C1 segment of cervical spinal cord (tissue), 14 donors: ENCODE measurements around the gene TGM4.
A peak's percentile ranks its signal among the peaks of the same experiment; 100 is the strongest.
"Not testable (repeated sequence)": the region's sequence is repeated elsewhere in the genome, so short reads cannot be mapped to it uniquely, and the experiment has no call there.

Source experiments
- DNase-seq, 14 donors: peaks; one replicate each; lab custom pipeline; 2025; lab: John Stamatoyannopoulos, UW

Gene TGM4

GRCh38 chr3:44914936-44915335 is 40.5 kb downstream of the TGM4 start:
- no peak for DNase-seq

- no peak for DNase-seq
Observed at GRCh38 chr3:44915702-44916438, 41.5 kb downstream of the TGM4 start.

DNA sequence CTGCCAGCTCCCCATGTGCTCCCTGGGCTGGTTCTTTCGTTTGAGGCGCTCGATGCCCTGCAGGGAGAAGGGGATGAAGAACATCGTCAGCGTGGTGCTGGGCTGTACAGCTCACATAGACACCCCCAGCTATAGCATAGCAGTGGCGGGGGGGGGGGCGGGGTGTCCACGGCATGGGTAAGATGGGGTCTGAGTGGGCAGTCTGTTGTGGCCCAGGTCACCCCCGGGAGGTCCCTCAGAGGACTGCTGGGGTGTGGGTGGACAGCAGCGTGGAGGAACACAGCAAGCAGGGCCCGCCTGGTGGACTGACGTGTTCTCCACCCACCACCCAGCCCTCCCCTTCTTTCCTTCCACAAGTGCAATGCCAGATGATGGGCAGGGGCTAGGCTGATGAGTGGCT is 43.7 kb downstream of the TGM4 start:
- DNase-seq: no peak

DNA sequence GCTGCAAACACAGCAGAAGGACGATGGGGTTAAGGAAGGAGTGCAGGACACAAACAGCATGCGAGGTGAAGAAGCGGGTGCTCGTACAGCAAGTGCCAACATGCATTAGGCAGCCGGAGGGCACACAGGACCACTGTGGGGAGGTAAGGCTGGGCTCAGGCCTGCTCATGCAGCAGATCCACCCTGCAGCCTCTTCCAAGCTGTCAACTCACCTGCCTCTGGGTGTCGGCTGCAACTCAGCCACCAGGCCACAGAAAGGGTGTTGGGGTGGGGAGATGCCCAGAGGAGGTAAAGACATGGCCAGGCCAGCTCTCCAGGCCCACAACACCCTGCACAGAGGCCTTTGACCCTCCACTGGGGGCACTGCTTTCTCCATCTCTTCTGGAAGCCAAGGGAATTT is 44.2 kb downstream of the TGM4 start:
- DNase-seq: no peak

- DNase-seq: peak in 1 of 14 donors; percentile 9
Observed at GRCh38 chr3:44920081-44920480, 45.7 kb downstream of the TGM4 start.

- DNase-seq: peak in 1 of 14 donors; percentile 84
Observed at GRCh38 chr3:44923632-44924456, 49.4 kb downstream of the TGM4 start.

DNA sequence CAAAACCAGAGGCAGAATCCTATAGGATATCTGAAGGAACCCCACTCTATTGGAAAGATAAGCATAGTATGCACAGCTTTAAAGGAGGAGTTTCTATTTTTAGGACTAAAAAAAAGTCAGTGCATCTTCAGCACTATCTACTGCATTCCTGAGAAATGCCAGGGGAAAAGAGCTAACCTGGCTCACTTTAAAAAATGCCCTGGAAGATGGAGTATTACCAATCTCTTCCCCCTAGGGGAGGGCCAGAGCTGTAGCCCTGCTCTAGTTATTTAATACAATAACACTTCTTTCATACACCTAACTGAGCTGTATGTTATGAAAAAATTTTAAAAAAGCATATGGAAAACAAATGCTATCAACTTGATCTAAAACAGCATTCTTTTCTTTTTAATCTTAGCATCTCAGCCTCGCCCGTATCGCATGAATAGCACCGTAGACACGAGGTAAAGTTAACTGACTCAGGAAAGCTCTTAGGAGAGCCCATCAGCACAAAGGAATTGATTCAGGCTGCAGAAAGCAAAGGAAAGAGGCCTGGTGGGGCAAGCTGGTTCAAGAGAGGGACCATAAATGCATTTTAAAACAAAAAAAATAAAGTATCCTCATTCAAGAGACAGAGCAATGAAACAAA is 50.2 kb downstream of the TGM4 start:
- peak in 1 of 14 donors; percentile 62 for DNase-seq

- no peak for DNase-seq
Observed at GRCh38 chr3:44926172-44926571, 51.8 kb downstream of the TGM4 start.

DNA sequence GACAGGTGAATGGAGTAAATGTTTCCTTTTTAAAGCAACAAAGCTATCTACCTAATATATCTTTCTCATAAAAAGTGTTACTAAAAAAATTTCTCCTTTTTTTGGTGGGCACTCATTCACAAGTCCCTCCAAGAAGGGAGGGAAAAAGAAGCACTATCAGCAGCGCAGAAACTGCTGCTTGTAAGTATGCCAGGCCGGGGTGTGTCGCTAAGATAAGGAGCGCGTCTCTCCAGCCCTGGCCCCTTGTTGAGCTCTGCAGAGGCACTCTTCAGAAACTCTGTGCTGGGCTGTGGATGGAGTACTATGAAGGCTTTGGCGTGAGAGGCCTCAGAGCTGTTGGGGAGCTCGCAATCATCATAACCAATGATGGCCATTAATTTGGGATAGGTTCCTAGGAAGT is 52.5 kb downstream of the TGM4 start:
- DNase-seq: no peak

GRCh38 chr3:44927371-44927770 is 53.0 kb downstream of the TGM4 start:
- no peak for DNase-seq

DNA sequence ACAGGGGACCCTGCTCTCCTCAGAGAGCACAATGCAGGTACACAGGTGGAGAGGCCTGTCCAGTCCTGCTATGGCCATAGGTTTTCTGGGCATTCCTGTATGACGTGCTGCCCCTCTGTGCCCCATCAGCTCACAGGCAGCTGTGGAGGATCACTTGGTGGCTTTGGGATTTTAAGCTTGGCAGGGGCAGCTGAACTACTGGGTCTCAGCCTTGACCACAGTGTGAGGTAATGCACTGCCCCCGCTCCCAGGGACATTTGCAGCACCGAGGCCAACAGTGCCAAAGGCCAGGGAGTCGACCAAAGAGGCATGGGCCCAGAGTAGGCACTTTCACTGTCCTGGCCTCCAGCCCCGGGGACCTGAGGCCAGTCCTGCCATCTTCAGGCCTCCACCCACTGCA is 55.4 kb downstream of the TGM4 start:
- DNase-seq: no peak

- DNase-seq: no peak
Observed at GRCh38 chr3:44930911-44931310, 56.5 kb downstream of the TGM4 start.

DNA sequence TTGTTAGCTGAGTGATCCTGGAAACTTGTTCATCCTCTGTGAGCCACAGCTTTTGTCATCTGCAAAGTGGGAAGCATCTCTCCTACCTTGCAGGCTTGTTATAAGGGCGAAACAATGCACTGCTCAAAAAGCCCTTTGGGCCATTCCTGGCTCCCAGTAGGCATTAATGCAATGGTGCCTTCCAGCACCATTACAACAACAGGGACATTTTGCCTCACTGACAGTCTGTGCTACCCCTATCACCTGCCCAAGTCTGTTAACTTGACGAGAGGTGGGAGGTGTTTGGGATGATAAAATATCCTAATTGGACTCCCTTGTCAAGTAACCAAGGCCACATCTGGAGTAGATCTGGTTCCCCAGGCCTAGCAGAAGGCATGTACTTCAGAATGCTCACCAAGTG is 57.4 kb downstream of the TGM4 start:
- DNase-seq: no peak

DNA sequence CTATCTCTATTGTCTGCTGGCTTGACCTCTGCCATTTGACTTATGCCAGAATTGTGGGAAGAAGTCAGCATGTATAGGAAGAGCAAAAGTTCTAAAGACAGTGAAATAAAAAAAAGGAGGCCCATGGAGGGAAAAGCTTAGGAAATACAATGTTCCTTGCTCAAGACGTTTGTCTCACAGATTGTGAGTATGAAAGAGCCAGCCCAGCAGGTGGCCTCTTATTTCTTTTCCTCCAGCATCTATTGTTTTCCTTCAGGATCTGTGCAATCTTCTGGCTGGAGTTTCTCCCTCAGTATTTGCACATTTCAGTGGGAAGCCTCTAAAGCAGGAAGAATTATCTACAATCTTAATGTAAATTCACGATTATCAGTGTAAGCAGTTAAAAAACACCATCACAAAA is 57.9 kb downstream of the TGM4 start:
- no peak for DNase-seq

GRCh38 chr3:44932986-44933944 is 58.9 kb downstream of the TGM4 start:
- DNase-seq: no peak

- DNase-seq: peak in 4 of 14 donors; percentile 6 to 70 (median 26)
Observed at GRCh38 chr3:44939581-44940036, 65.2 kb downstream of the TGM4 start.

DNA sequence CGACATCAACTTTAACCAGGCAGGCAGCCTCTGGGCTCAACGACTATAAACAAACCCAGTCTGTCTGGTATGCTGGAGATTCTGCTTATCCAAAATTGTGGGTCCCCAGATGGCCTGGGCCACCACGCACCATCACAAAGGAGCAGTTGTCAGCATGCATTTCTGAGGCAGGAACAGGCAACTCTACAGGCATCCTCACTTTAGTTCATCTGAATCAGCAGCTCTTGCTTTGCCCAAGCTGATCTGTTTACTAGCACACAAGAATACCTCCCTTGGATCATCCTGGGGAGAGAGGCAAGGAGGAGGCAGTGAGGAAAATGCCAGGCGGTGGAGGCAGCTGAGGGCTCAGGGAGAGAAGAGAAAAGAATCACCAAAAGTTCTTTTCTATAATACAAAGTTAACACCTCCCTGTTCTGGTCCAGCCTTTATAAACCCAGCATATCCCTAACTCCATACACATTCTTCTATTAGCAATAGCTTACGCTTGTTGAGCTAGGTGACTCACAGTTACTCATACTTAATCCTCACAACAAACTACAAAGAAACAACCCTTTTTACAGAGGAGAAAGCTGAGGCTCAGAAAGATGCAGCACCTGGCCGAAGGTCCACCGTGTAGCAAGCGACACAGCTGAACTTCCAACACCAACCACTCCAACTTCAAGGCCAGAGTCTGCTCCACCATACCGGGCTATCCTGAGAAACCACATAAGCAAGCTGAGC is 68.0 kb downstream of the TGM4 start:
- DNase-seq: no peak

- no peak for DNase-seq
Observed at GRCh38 chr3:44948239-44948638, 73.8 kb downstream of the TGM4 start.

- DNase-seq: not testable (repeated sequence)
Observed at GRCh38 chr3:44949770-44950169, 75.4 kb downstream of the TGM4 start.

GRCh38 chr3:44950275-44950734 is 75.9 kb downstream of the TGM4 start:
- DNase-seq: no peak
